DOHH2 (cell line): Measurements from ENCODE around the gene ADAMTS3.
A peak's percentile ranks its signal among the peaks of the same experiment; 100 is the strongest.

Experiments used
- CTCF ChIP-seq: fragments of 200-600 bp; sonication (generic); IDR thresholded peaks from one replicate; pipeline ENCODE4 v1.5.1; 2014; ENCODE audit warnings: antibody characterized with exemption, mild to moderate bottlenecking, low read depth, low read length; ENCODE audit not compliant: poor library complexity, severe bottlenecking
- EZH2phosphoT487 ChIP-seq: fragments of 200-600 bp; sonication (generic); IDR thresholded peaks from 2 replicates; pipeline ENCODE4 v1.6.1; 2017; ENCODE audit warnings: borderline replicate concordance, mild to moderate bottlenecking, antibody characterized with exemption, low read length, moderate library complexity, mixed read lengths

GRCh38 chr4:72302981-72303704, 265.9 kb downstream of the ADAMTS3 start:
- TF ChIP-seq CTCF (peak; percentile 76), EZH2phosphoT487 (no peak)
